GM19438 (cell line): ENCODE data around the gene DIAPH1.

Source experiments
- ATAC-seq: cut with Tn5 transposase; IDR thresholded peaks from one replicate; pipeline ENCODE4 v1.9.1; 2021; ENCODE audit warnings: low read depth; ENCODE audit not compliant: unreplicated experiment

DIAPH1 gene

DNA sequence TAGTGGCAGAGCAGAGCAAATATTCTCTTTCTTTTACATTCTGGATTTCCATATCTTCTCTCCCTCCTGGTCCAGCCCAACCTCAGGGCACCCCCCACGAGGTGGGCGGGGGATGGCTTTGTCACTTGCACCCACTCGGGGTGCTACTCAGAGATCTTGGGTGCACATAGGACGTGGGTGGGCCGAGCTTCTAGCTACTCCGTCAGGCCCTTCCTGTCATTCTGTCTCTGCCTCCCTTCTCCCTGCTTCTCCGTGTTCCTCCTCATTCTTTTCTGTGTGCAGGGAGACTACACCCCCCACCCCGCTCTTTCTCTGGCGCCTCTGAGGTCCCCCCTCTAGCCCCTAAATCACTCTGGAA, 110.4 kb downstream of the DIAPH1 start:
- ATAC-seq, result no peak

DNA sequence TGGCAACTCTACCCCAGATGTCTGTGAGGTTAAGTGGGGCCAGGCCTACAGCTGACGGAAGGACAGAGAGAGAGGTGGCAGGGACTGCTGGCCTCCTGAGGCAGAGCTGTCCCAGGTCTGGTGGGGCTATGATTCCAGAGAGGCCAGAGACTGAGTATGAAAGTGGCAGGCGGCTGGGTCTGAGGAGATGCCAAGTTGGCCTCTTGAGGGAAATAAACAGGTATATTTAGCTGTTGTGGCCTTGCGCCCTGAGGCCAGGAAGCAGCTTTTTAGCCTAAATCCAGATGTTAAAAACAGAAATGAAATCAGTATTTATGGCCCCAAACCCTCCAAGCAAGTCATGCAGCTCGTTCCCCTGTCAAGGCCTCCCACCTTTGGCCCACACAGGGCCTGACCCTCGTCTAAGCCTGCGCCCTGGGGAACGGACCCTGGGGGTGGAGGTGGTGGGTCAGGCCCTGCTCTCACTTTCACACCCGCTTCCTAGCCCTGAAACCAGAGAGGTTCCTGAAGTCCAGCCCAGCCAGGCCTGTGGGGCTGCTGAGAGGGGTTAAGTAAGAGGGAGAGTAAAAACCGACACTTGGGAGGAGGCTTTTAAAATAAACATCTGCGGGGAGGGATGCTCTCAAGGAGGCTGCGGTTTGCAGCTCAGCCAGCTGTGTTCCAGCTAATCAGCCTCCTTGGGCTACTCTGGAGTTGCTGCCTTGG, 111.3 kb downstream of the DIAPH1 start:
- ATAC-seq, result peak; percentile 48

DNA sequence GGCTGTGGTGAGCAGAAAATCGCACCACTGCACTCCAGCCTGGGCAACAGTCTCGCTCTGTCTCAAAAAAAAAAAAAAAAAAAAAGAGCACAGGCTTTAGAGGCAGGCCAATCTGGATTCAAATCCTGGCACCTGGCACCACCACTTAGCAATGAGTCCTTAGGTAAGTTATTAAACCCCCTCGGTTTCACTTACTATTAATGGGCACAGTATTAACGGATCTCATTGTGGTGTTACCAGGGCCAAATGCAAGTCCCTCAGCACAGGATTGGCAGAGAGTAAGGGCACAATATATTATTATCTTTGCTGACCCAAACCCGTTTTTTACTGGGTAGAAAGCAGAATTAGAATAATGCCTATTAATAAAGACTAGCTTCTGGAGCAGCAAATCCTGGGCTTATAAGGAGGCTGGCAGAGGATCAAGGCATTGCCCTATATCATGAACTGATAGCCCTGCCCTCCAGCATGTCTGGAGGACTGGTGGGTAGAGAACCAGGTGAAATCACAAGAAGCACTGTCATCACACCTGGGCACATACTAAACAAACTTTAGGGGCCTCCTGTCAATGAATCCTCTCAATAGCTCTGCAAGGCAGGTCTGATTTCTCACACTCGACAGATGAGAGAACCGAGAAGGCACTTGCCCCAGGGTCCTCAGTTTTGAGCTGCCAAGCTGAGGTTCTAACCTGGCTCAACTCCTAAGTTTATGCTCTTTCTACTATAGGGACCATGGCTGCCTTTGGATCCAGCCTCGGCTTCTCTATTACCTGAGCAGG, 112.2 kb downstream of the DIAPH1 start:
- no peak for ATAC-seq

DNA sequence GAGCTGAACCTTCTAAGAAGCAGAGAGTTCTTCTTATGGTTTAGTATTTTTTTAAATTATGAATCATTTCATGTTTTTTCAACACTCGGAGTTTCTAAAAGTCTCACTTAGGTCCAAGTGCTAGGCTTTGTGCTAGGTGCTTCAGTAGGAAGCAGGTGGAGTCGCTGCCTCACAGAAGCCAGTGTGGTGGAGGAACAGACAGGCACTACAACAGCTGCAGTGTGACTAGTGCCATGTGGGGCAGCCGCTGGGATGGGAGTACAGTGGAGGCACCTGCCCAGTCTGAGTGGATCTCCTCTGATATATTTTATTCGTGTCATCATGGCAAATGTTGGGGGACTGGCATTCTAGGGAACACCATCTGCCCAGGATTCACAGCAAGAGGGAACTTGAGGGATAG, 114.6 kb downstream of the DIAPH1 start:
- no peak for ATAC-seq

DNA sequence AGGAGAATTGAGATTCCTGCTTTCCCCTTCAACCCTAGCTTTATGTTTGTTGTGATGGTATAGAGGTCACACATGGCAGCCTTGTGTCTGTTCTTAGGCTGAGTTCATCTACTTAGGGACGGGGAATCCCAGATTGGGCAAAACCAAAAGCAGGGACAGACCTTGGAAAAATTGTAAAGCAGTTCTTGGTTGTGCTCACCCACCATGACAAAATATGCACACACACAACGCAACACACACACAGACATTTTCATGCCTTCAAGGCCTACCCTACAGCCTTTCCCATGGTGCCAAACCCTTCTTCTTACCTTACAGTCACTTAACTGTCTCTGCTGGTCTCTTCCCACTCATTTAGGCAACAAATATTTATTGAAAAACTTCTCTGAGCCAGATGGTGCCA, 115.1 kb downstream of the DIAPH1 start:
- ATAC-seq, result no peak

DNA sequence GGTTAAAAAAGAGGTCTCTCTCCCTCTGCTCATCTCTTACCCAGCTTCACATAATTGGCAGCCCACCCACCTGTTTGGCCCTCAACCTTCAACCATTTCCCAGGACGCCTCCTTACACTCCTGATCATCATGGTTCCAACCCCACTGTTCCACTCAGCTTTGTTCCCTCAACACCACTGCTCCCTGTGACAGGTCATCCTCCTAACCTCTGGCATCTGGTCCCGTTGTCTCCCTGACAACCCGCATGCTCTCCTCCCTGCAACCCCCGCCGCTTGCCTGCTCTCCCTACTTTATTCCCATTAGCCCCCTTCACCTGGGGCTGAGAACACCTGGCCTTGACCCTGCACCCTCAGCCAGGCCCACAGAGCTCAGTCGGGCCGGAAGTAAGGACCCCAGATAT, 117.0 kb downstream of the DIAPH1 start:
- no peak for ATAC-seq

DNA sequence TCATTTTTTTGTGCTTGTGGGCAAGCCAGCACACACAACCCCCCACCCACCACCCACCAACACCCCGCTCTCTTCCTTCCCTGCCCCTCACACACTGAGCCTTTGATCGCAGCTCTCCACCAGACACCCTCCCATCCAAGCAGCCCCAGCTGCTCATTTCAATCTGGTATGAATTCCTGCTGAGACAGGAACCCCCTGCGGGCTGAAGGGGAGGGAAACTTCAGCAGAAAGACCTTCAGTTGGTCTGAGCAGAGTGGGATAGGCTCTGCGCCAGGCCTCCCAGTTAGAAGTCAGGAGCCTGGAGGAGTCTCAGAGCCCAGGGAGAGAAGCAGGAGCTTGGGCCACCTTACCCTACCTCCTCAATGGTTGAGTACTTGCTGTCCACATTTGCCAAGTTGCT, 122.8 kb downstream of the DIAPH1 start:
- ATAC-seq, result no peak

DNA sequence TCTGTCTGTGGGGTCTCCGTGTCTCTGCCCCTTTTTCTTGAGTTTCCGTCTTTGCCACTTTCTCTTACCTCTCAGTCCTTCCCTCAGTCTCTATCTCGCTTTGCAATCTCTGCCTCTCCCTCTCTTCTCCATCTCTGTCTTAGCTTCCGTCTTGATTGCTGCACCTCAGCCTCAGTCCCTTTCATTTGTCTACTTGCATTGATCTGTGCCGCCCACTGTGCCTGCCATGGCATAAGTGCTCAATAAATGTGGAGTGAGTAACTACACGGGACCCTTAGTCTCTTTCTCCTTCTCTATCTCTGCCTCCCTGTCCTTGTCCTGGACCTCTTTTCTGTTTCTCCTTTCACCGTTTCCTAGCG, 123.4 kb downstream of the DIAPH1 start:
- ATAC-seq, result no peak

DNA sequence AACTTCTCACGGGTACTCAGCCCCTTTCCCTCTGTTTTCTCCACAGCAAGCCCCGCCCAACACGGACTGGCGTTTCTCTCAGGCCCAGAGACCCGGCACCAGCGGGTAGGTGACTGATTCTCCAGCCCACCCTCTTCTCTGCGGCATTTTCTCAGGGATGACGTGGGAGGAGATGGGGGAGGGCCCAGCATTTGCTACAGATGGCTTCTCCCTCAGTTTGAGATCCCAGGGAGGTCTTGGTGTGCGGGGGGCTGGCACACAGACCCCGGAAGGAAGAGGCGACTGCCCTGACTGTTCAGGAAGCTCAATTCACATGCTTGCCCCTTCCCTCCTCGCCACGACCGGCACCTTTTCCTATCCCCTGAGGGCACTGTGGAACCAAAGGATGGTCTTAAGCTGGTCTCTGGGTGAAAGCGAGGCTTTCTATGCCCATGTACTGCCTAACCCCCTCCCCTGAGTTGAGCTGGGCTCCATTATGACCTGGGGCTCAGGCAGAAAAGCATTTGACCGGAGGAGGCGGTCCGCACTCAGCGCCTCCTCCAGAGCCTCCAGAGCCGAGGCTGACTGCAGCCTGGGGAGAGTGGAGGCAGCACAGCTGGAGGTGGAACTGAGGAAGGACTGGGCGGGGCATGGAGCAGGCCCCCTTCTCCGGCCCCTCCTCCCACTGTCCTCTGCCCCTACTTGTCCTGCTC, 123.9 kb downstream of the DIAPH1 start:
- no peak for ATAC-seq

DNA sequence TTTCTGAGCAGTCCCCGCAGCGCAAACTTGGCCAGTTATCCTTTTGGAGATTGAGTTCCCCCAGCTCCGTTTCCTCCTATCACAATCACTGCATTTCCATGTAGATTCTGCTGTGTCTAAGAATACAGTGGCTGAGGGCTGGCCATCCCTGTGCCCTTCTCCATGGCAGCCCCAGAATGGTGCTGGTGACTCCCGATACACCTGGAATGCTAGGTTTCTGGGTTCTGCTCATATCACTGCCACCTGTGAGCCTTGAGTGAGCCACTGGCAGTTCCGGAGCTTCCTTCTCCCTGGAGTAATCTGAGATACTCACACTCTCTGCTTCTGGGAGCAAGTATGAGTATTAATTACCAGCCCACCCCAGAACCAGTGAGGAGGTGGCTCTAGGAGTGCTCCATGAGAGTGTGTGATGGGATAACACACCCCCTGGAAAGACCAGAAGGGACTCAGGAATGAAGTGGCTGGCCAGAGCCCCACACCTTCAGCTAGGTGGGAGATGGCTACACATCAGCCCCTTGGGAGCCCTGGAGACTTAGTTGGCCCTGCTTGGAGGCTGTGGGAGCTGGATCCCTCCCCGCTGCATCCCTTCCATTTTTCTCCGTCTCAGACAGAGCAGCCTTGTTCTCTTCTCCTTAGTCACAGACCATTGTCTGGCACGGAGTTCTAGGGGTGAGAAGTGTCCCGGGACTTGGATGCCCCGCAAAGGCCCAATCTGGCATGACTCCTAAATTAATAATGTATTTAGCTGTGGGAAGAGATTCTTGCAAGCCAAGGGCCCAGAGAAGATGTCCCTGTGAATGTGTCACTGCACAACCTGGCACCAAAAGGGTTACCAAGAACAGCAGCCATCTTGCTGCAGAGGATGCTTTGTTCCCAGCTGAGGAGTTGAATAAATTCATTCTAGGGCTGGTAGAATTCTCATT, 125.0 kb downstream of the DIAPH1 start:
- ATAC-seq, result no peak

DNA sequence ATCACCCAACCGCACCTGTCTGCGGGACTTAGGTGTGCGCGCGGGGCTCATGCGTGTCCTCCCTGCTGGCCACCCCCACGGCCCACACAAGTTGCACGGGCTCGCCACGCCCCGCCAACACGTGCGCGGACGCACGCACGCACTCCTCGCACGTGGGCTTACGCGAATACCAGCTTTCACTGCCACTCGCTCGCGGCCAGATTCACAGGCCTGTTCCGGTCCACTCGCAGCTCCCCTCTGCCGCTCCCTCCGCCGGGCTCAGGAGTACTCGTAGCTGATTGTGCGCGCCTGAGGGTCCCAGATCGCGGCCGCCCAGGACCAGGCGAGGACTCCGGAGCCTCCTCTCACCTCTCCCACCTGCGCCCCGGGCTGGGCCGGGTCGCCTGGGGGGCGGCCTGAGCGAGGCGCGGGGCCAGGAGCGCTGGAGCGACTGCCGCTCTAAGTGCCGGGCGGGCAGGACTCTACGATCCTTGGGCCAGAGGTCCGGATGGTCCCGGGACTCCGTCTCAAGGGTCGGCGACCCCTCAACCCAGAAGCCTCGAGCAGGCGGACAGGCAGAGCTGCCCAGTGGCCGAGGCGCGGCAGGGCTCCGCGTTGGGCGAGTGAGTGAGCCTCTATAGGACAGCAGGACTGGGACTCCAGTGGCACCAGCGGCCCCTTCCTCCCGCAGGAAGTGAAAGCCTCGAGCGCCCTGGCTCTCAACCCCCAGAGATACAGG, 126.5 kb downstream of the DIAPH1 start:
- ATAC-seq, result peak; percentile 45

DNA sequence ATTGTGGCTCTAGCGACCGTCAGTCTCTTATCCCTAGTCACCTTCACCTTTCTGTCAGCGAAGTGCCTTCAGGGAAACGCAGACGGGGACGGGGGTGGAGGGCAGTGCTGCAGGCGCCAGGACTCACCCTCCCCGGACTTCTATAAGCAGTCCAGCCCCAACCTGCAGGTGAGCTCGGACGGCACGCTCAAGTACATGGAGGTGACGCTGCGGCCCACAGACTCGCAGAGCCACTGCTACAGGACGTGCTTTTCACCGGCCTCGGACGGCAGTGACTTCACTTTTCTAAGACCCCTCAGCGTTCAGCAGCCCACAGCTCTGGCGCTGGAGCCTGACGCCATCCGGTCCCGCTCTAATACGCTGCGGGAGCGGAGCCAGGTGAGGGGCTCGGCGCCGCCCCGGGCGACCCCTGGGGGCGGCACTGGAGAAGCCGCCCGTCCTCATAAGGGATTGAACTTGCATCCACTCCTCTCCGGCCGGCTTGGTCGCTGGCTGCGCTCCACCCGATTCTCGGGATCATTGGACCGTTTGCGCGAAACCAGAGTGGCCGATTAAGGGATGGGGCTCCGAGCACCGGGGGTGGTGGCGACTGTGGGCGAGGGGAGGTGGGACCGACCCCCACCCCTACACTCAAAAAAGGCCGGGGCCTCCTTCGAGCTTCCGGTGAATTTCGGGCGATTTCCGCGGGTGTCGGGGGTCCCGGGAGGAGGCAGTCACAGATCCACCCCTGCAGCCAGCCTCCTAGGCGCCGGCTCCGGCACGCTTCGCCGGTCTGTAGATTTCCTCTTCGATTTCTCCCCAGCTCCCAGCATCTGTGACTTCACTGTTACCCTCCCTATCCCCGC, 127.3 kb downstream of the DIAPH1 start:
- ATAC-seq, result peak; percentile 46

DNA sequence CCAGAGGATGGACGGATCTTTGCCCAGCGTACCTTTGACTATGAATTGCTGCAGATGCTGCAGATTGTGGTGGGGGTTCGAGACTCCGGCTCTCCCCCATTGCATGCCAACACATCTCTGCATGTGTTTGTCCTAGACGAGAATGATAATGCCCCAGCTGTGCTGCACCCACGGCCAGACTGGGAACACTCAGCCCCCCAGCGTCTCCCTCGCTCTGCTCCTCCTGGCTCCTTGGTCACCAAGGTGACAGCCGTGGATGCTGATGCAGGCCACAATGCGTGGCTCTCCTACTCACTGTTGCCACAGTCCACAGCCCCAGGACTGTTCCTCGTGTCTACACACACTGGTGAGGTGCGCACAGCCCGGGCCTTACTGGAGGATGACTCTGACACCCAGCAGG, 128.0 kb downstream of the DIAPH1 start:
- no peak for ATAC-seq

DNA sequence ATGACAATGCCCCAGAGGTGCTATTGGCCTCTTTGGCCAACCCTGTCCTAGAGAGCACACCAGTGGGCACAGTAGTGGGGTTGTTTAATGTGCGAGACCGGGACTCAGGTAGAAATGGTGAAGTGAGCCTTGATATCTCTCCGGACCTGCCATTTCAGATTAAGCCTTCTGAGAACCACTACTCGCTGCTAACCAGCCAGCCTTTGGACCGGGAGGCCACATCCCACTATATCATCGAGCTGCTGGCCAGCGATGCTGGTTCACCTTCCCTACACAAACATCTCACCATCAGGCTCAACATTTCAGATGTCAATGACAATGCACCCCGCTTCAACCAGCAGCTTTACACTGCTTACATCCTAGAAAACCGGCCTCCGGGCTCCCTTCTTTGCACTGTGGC, 128.5 kb downstream of the DIAPH1 start:
- ATAC-seq, result no peak

DNA sequence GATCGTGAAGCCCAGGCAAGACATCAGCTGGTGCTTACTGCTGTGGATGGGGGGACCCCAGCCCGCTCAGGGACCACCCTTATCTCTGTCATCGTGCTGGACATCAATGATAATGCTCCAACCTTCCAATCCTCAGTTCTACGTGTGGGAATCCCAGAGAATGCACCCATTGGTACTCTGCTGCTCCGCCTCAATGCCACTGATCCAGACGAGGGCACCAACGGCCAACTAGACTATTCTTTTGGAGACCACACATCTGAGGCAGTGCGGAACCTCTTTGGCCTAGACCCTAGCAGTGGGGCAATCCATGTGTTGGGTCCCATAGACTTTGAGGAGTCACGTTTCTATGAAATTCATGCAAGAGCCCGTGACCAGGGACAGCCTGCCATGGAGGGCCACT, 129.0 kb downstream of the DIAPH1 start:
- ATAC-seq, result no peak

DNA sequence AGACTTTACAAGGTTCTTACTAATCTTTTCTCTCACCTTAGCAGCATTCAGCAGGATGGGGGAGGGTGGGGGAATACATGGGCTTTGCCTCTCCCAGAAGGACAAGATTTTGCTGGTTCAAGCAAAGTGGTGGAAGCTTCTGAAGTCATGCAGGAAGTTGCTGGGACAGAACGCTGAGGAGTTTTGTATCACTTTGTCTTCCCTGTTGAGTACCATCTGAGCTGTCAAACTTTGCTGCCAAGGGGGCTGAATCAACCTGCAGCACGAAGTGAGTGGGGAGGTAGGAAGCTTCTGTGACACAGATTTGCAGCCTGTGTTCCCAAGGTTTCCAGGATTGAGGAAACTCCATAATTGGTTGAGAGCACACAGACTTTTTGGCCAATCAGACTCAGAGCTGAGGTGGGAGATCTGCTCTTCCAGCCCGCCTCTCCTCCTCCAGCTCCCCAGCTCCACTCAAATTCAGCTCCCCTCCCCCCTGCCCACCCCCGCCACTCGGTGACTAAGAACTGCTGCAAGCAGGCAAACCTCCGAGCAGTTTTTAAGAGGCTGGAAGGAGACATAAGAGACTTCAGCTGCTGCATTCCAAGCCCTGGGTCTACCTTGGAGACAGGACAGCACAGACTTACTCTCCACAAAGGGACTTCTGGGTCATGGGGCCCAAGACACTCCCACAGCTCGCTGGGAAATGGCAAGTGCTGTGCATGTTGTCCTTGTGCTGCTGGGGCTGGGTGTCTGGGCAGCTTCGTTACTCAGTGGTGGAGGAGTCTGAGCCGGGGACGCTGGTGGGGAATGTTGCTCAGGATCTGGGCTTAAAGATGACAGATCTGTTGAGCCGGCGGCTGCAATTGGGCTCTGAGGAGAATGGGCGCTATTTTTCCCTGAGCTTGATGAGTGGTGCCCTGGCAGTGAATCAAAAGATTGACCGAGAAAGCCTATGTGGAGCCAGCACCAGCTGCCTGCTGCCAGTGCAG, 129.9 kb downstream of the DIAPH1 start, which contains the start of gene PCDHGC5:
Gene PCDHGC5 (plus strand): TSS at position 491 of the 971 bp plus-strand sequence. CDS start 160 bp downstream, at position 651.
- no peak for ATAC-seq

DNA sequence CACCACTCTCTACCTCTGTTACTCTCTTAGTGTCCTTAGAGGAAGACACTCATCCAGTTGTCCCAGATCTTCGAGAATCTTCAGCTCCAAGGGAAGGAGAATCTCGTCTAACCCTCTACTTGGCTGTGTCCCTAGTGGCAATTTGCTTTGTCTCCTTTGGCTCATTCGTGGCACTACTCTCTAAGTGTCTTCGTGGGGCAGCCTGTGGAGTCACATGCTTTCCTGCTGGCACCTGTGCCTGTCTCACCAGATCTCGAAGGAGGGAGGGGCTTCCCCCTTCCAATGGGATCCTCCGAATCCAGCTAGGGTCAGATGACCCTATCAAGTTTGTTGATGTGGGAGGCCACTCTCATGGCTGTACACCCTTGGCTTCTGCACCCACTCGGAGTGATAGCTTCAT, 131.7 kb downstream of the DIAPH1 start:
- no peak for ATAC-seq

DNA sequence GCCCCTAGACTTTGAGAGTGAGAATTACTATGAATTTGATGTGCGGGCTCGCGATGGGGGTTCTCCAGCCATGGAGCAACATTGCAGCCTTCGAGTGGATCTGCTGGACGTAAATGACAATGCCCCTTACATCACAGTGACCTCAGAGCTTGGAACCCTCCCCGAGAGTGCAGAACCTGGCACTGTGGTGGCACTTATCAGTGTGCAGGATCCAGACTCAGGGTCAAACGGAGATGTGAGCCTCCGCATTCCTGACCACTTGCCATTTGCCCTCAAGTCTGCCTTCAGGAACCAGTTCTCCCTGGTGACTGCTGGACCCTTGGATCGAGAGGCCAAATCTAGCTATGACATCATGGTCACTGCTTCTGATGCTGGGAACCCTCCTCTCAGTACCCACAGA, 132.7 kb downstream of the DIAPH1 start:
- ATAC-seq, result no peak
